H9 (cell line): Measurements from ENCODE around the gene CPE. TPM values are rescaled to one million over a fixed set of nuclear protein-coding genes. Genes with fewer than 3 reads are reported as not detected.

Experiments
- DNase-seq: peaks from one replicate; pipeline ENCODE4 v3.0.0-alpha.2; 2017
- H2AFZ ChIP-seq: one replicate; pipeline ENCODE4 v1.6.1; 2013; ENCODE audit warnings: mild to moderate bottlenecking, low read length, control low read depth, moderate library complexity
- H2AK5ac ChIP-seq: 2 replicates; pipeline ENCODE4 v1.6.1; 2013; ENCODE audit warnings: low read length, control low read depth, mixed read lengths; ENCODE audit not compliant: insufficient read length
- H2BK120ac ChIP-seq: one replicate; pipeline ENCODE4 v1.6.1; 2013; ENCODE audit warnings: low read depth, mild to moderate bottlenecking, low read length, control low read depth, inconsistent platforms; ENCODE audit not compliant: poor library complexity, severe bottlenecking
- H2BK12ac ChIP-seq: 2 replicates; pipeline ENCODE4 v1.6.1; 2013; ENCODE audit warnings: low read length, control low read depth, mixed read lengths, low read depth; ENCODE audit not compliant: insufficient read length
- H2BK15ac ChIP-seq: 2 replicates; pipeline ENCODE4 v1.6.1; 2013; ENCODE audit warnings: low read depth, low read length, control low read depth
- H2BK20ac ChIP-seq: one replicate; pipeline ENCODE4 v1.6.1; 2013; ENCODE audit warnings: low read depth, mild to moderate bottlenecking, low read length, control low read depth, inconsistent platforms; ENCODE audit not compliant: poor library complexity, severe bottlenecking
- H2BK5ac ChIP-seq: 2 replicates; pipeline ENCODE4 v1.6.1; 2013; ENCODE audit warnings: low read length, control low read depth, mixed read lengths; ENCODE audit not compliant: insufficient read length
- H3K14ac ChIP-seq: 2 replicates; pipeline ENCODE4 v1.6.1; 2013; ENCODE audit warnings: low read length, control low read depth; ENCODE audit not compliant: insufficient read depth
- H3K18ac ChIP-seq: 2 replicates; pipeline ENCODE4 v1.6.1; 2013; ENCODE audit warnings: low read depth, mild to moderate bottlenecking, mixed read lengths, low read length, control low read depth; ENCODE audit not compliant: insufficient read length
- H3K23ac ChIP-seq: 2 replicates; pipeline ENCODE4 v1.6.1; 2013; ENCODE audit warnings: low read length, control low read depth, mixed read lengths, low read depth; ENCODE audit not compliant: insufficient read length
- H3K23me2 ChIP-seq: 2 replicates; pipeline ENCODE4 v1.6.1; 2013; ENCODE audit warnings: low read depth, mild to moderate bottlenecking, mixed read lengths, low read length, control low read depth; ENCODE audit not compliant: insufficient read length, poor library complexity, severe bottlenecking
- H3K27ac ChIP-seq: 2 replicates; pipeline ENCODE4 v1.5.1; 2013; ENCODE audit warnings: low read length, control low read depth, mixed read lengths, low read depth; ENCODE audit not compliant: insufficient read length
- H3K27me3 ChIP-seq: 2 replicates; pipeline ENCODE4 v1.6.1; 2013; ENCODE audit warnings: low read length, control low read depth, inconsistent platforms; ENCODE audit not compliant: insufficient read depth
- H3K4ac ChIP-seq: 2 replicates; pipeline ENCODE4 v1.6.1; 2013; ENCODE audit warnings: low read depth, mild to moderate bottlenecking, control low read depth, inconsistent platforms, low read length, moderate library complexity
- H3K4me1 ChIP-seq: 2 replicates; pipeline ENCODE4 v1.6.1; 2013; ENCODE audit warnings: low read length, control low read depth, inconsistent platforms; ENCODE audit not compliant: insufficient read depth
- H3K4me2 ChIP-seq: 2 replicates; pipeline ENCODE4 v1.6.1; 2013; ENCODE audit warnings: low read length, control low read depth, mixed read lengths; ENCODE audit not compliant: insufficient read length, insufficient read depth
- H3K56ac ChIP-seq: 2 replicates; pipeline ENCODE4 v1.6.1; 2013; ENCODE audit warnings: low read depth, mild to moderate bottlenecking, mixed read lengths, low read length, control low read depth; ENCODE audit not compliant: insufficient read length
- H3K79me1 ChIP-seq: 2 replicates; pipeline ENCODE4 v1.6.1; 2013; ENCODE audit warnings: low read depth, mild to moderate bottlenecking, moderate library complexity, low read length, control low read depth, inconsistent platforms; ENCODE audit not compliant: insufficient read depth, poor library complexity, severe bottlenecking
- H3K79me2 ChIP-seq: 2 replicates; pipeline ENCODE4 v1.6.1; 2013; ENCODE audit warnings: low read length, control low read depth, inconsistent platforms; ENCODE audit not compliant: insufficient read depth
- H3K9ac ChIP-seq: 2 replicates; pipeline ENCODE4 v1.6.1; 2013; ENCODE audit warnings: low read length, control low read depth, mixed read lengths; ENCODE audit not compliant: insufficient read length; ENCODE audit errors: extremely low read depth
- H3K9me3 ChIP-seq: one replicate; pipeline ENCODE4 v1.6.1; 2013; ENCODE audit warnings: low read depth, low read length, inconsistent platforms; ENCODE audit not compliant: control insufficient read depth
- H3T11ph ChIP-seq: one replicate; pipeline ENCODE4 v1.6.1; 2013; ENCODE audit warnings: mild to moderate bottlenecking, low read length, control low read depth, inconsistent platforms
- H4K20me1 ChIP-seq: one replicate; pipeline ENCODE4 v1.6.1; 2013; ENCODE audit not compliant: control insufficient read depth, insufficient read length, insufficient read depth
- H4K5ac ChIP-seq: 2 replicates; pipeline ENCODE4 v1.6.1; 2013; ENCODE audit warnings: low read depth, mild to moderate bottlenecking, mixed read lengths, low read length, control low read depth; ENCODE audit not compliant: insufficient read length
- H4K8ac ChIP-seq: replicated peaks from 2 replicates; pipeline ENCODE4 v1.6.1; 2013; ENCODE audit warnings: low read length, control low read depth, mixed read lengths, low read depth; ENCODE audit not compliant: insufficient read length
- H4K91ac ChIP-seq: 2 replicates; pipeline ENCODE4 v1.6.1; 2013; ENCODE audit warnings: low read depth, mild to moderate bottlenecking, moderate library complexity, mixed read lengths, low read length, control low read depth; ENCODE audit not compliant: insufficient read length
- H3K27ac Mint-ChIP-seq, 3 experiments: 2 replicates in 2 of 3; 3 replicates in 1 of 3; pipeline ENCODE4 v1.8.0; 2020 to 2021; ENCODE audit warnings: mixed read lengths in 3 of 3, mild to moderate bottlenecking in 1 of 3, moderate library complexity in 1 of 3
- H3K27me3 Mint-ChIP-seq: 2 replicates; pipeline ENCODE4 v1.8.0; 2021; ENCODE audit warnings: low read depth, mild to moderate bottlenecking, moderate library complexity, mixed read lengths
- H3K36me3 Mint-ChIP-seq, 3 experiments: 2 replicates in 2 of 3; 3 replicates in 1 of 3; pipeline ENCODE4 v1.8.0; 2020 to 2021; ENCODE audit warnings: low read depth in 3 of 3, mixed read lengths in 3 of 3; ENCODE audit not compliant: insufficient read depth in 1 of 3
- H3K4me1 Mint-ChIP-seq, 2 experiments: 2 replicates each; pipeline ENCODE4 v1.8.0; 2020; ENCODE audit warnings: mixed read lengths in 2 of 2
- H3K4me3 Mint-ChIP-seq, 2 experiments: 2 replicates in 1 of 2; 3 replicates in 1 of 2; pipeline ENCODE4 v1.8.0; 2020 to 2021; ENCODE audit warnings: mild to moderate bottlenecking in 2 of 2, mixed read lengths in 2 of 2, moderate library complexity in 1 of 2
- H3K9me3 Mint-ChIP-seq, 2 experiments: 2 replicates in 1 of 2; 3 replicates in 1 of 2; pipeline ENCODE4 v1.8.0; 2020; ENCODE audit warnings: mild to moderate bottlenecking in 2 of 2, mixed read lengths in 2 of 2, moderate library complexity in 1 of 2
- CTCF ChIP-seq: fragments of 200-600 bp; sonication (generic); conservative IDR thresholded peaks from 3 replicates; pipeline ENCODE4 v1.8.0; 2021; ENCODE audit warnings: antibody characterized with exemption, mild to moderate bottlenecking
- WGBS: extraction: QIAGEN DNeasy Blood & Tissue Kit; methylation state at CpG from one replicate; pipeline ENCODE4 v1.1.7; 2013; ENCODE audit warnings: missing lambda C conversion rate, low lambda C conversion rate, mixed read lengths; ENCODE audit not compliant: insufficient read length; ENCODE audit errors: extremely low coverage; 5-methylcytosine and 5-hydroxymethylcytosine counted together
- total RNA-seq: library from RNA; stranded (reverse); gene quantifications from 2 replicates; pipeline ENCODE4 v1.2.1, GENCODE V29; 2021

Gene CPE
- total RNA-seq, 1 experiment from 2014 or later: 10.0 TPM

GRCh38 chr4:165404080-165404479 lies 25.3 kb downstream of the CPE start:
- Histone ChIP-seq H3K18ac (no peak overlapping the region), H3K79me1 (no peaks in the 10 kb centered on the region), H3K9ac (no peak overlapping the region), H3K14ac (no peak overlapping the region), H3K23ac (no peak overlapping the region), H2BK120ac (no peak overlapping the region), H2BK12ac (no peak overlapping the region), H4K20me1 (no peaks in the 10 kb centered on the region), H3K4me2 (no peak overlapping the region), H3K9me3 (no peaks in the 10 kb centered on the region), H4K91ac (no peak overlapping the region), H3T11ph (no peak overlapping the region), H3K79me2 (no peaks in the 10 kb centered on the region), H2AFZ (no peak overlapping the region), H2BK15ac (no peak overlapping the region), H4K8ac (no peak overlapping the region), H4K5ac (no peak overlapping the region), H3K4me1 (no peaks in the 10 kb centered on the region), H2BK20ac (no peak overlapping the region), H3K56ac (no peak overlapping the region), H3K27ac (no peak overlapping the region), H2BK5ac (no peak overlapping the region), H3K27me3 (no peaks in the 10 kb centered on the region), H3K23me2 (no peaks in the 10 kb centered on the region), H3K4ac (no peak overlapping the region), H2AK5ac (no peak overlapping the region)
- no peaks in the 10 kb centered on the region; a peak in 2 of 7 replicates for H3K36me3 Mint-ChIP-seq
- no peak overlapping the region for H3K4me3 Mint-ChIP-seq
- WGBS: no CpG with 5 or more reads among the region's 8 CpGs
- TF ChIP-seq CTCF: no peak
- H3K4me1 Mint-ChIP-seq: peaks cover 7 to 8% of the 10 kb centered on the region in 2 experiments
- H3K9me3 Mint-ChIP-seq: no peaks in the 10 kb centered on the region
- no peaks in the 10 kb centered on the region; the same call in 1 of the 2 replicates for H3K27me3 Mint-ChIP-seq
- no peak overlapping the region for H3K27ac Mint-ChIP-seq
- no peak for DNase-seq
